ENCODE measurements around the gene PSG7.
"Not testable (repeated sequence)": the region's sequence is repeated elsewhere in the genome, so short reads cannot be mapped to it uniquely, and the experiment has no call there.

The PSG7 gene

GRCh38 chr19:42937107-42937506, at the start of gene PSG7:
TSS of gene PSG7 (minus strand) at chr19:42937207. CDS start at chr19:42937076, 131 bp downstream.
- not testable (repeated sequence) for H3K4me3 ChIP-seq, H3K27ac ChIP-seq

- H3K4me3 ChIP-seq = no peak overlapping the region
Measured at GRCh38 chr19:42985588-42985987, 48.6 kb upstream of the PSG7 start.

GRCh38 chr19:42982111-42982510, 45.1 kb upstream of the PSG7 start:
- H3K27ac ChIP-seq, H3K4me3 ChIP-seq: not testable (repeated sequence)

More at GRCh38 chr19:42985588-42985987, 48.6 kb upstream of the PSG7 start:
- H3K27ac ChIP-seq = no peak overlapping the region

GRCh38 chr19:42971451-42971850, 34.4 kb upstream of the PSG7 start:
- H3K27ac ChIP-seq, H3K4me3 ChIP-seq: not testable (repeated sequence)

GRCh38 chr19:42965176-42965575, 28.2 kb upstream of the PSG7 start:
- no peak overlapping the region for H3K4me3 ChIP-seq
- no peak overlapping the region for H3K27ac ChIP-seq

GRCh38 chr19:42961119-42961518, 24.1 kb upstream of the PSG7 start:
- Histone ChIP-seq H3K4me3 (no peak overlapping the region), H3K27ac (no peak overlapping the region)

- H3K27ac ChIP-seq, H3K4me3 ChIP-seq: not testable (repeated sequence)
Measured at GRCh38 chr19:42952126-42952525, 15.1 kb upstream of the PSG7 start.

- H3K27ac ChIP-seq, H3K4me3 ChIP-seq: not testable (repeated sequence)
Measured at GRCh38 chr19:42951476-42951875, 14.5 kb upstream of the PSG7 start.

GRCh38 chr19:42942187-42942789, 5.3 kb upstream of the PSG7 start:
- Histone ChIP-seq H3K27ac (no peak overlapping the region), H3K4me3 (no peak overlapping the region)

GRCh38 chr19:42934726-42935125, 2.3 kb downstream of the PSG7 start:
- H3K4me3 ChIP-seq, H3K27ac ChIP-seq: not testable (repeated sequence)

- H3K27ac ChIP-seq, H3K4me3 ChIP-seq: not testable (repeated sequence)
Measured at GRCh38 chr19:42934183-42934582, 2.8 kb downstream of the PSG7 start.

- H3K27ac ChIP-seq = peak overlapping the region in 2 of 21 experiments; percentile 14 to 54
Measured at GRCh38 chr19:42933412-42933811, 3.6 kb downstream of the PSG7 start.

GRCh38 chr19:42932485-42933101, 4.4 kb downstream of the PSG7 start:
- peak overlapping the region in 2 of 21 experiments; percentile 14 to 37 for H3K27ac ChIP-seq
- not testable (repeated sequence) for H3K4me3 ChIP-seq

More at GRCh38 chr19:42933412-42933811, 3.6 kb downstream of the PSG7 start:
- not testable (repeated sequence) for H3K4me3 ChIP-seq

GRCh38 chr19:42930214-42930613, 6.8 kb downstream of the PSG7 start:
- H3K4me3 ChIP-seq, H3K27ac ChIP-seq: not testable (repeated sequence)

- Histone ChIP-seq H3K4me3 (no peak overlapping the region), H3K27ac (no peak overlapping the region)
Measured at GRCh38 chr19:42928896-42929295, 8.1 kb downstream of the PSG7 start.

- Histone ChIP-seq H3K4me3 (no peak overlapping the region), H3K27ac (no peak overlapping the region)
Measured at GRCh38 chr19:42926781-42927180, 10.2 kb downstream of the PSG7 start.

GRCh38 chr19:42923106-42923505, 13.9 kb downstream of the PSG7 start:
- H3K4me3 ChIP-seq, H3K27ac ChIP-seq: not testable (repeated sequence)

GRCh38 chr19:42920971-42921370, 16.0 kb downstream of the PSG7 start:
- not testable (repeated sequence) for H3K27ac ChIP-seq, H3K4me3 ChIP-seq

- H3K27ac ChIP-seq = no peak overlapping the region
- no peak overlapping the region for H3K4me3 ChIP-seq
Measured at GRCh38 chr19:42919757-42920079, 17.3 kb downstream of the PSG7 start.

- H3K27ac ChIP-seq, H3K4me3 ChIP-seq: not testable (repeated sequence)
Measured at GRCh38 chr19:42919070-42919756, 17.8 kb downstream of the PSG7 start.

GRCh38 chr19:42918377-42919069, 18.5 kb downstream of the PSG7 start:
- H3K27ac ChIP-seq, H3K4me3 ChIP-seq: not testable (repeated sequence)

All from skin epidermis (tissue), 12 donors.